HL-60/S4 treated with retinoic acid at 250 ng/mL for 4 days and 3 days (cell line): Measurements from ENCODE around the gene CDK2.
"Not testable (repeated sequence)": the region's sequence is repeated elsewhere in the genome, so short reads cannot be mapped to it uniquely, and the experiment has no call there.

Experiments
- in situ Hi-C: fragments of 300-500 bp; cut with MboI; formaldehyde crosslinking; loops from 2 replicates; pipeline ENCODE4 v1.7.0; 2022; ENCODE audit warnings: low sequenced_read_pairs

Gene CDK2

GRCh38 chr12:55966408-55967281 is at the start of gene CDK2:
TSS of gene CDK2 (plus strand) at chr12:55966830. CDS start at chr12:55967009, 179 bp downstream.
- in situ Hi-C loops = no loop called here

DNA sequence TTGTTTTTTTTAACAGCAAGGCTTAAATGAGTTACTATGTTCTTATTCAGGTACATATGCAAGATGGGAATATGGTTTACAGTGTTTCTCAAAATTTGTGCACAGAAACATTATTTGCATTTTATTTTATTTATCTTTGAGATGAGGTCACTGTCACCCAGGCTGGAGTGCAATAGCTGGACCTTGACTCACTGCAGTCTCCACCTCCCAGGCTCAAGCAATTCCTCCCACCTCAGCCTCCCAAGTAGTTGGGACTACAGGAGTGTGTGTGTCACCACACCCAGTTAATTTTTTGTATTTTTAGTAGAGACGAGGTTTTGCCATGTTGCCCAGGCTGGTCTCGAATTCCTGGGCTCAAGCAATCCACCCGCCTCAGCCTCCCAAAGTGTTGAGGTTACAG is 47.6 kb upstream of the CDK2 start:
- in situ Hi-C loops = not testable (repeated sequence)

DNA sequence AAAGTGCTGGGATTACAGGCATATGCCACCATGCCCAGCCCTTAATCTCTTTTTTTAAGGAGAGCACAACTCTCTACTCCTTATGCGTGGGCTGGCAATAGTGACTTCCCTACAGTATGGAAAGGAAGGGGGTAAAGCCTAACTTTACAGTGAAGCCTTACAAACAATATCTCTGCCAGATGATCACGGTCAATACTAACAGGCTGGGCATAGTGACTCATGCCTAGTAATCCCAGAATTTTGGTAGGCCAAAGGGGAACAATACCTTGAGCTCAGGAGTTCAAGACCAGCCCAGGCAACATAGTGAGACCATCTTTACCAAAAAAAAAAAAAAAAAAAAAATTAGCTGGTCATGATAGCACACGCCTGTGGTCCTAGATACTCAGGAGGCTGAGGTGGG is 44.5 kb upstream of the CDK2 start:
- in situ Hi-C loops = no loop called here

- in situ Hi-C loops = not testable (repeated sequence)
Observed at GRCh38 chr12:55923648-55924047, 43.0 kb upstream of the CDK2 start.

GRCh38 chr12:55925371-55925770 is 41.3 kb upstream of the CDK2 start:
- in situ Hi-C loops = no loop called here

- in situ Hi-C loops = no loop called here
Observed at GRCh38 chr12:55925870-55926737, 40.5 kb upstream of the CDK2 start.

DNA sequence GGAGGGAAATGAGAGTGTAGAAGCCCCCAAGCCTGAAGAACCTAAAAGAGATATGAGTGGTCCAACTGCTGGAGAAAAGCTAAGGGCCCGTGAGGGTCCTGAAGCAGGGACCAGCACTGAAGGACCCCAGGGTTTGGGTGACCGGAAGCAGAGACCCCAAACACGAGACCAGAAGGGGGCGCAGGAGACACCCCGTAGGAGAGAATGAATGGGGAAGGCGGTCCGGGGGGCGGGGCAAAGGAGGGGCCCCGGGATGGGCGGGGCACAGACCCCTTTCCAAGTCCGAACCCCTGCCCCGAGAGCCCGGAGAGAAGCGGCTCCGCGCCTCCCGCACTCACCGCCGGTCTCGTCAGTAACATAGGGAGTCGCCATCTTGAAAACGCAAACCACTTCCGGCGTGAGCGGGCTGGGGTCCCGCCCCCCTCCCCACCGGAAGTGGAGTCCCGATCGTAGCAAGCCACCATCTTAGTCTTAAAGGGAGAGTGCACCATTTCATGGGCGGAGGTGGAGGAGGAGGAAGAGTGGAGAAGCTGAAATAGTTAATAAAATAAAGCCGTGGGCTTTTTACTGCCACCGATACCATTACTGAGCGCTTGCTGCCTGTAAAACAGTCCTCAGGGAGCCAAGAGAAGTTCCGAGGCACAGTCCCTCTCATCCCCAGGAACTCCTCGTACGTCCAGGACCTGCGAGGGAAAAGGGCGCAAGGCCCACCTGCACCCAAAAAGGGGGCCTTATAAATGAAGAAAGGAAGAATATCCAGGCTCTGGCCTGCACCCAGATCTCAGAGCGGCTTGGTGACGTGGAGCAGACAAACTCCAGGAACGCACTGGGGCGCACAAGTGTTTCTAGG is 39.7 kb upstream of the CDK2 start:
- in situ Hi-C loops = no loop called here

- in situ Hi-C loops = no loop called here
Observed at GRCh38 chr12:55927588-55928502, 38.8 kb upstream of the CDK2 start, which contains the start of gene PYM1. TSS of gene PYM1 (minus strand) at chr12:55927894. CDS start at chr12:55927761, 133 bp downstream.

DNA sequence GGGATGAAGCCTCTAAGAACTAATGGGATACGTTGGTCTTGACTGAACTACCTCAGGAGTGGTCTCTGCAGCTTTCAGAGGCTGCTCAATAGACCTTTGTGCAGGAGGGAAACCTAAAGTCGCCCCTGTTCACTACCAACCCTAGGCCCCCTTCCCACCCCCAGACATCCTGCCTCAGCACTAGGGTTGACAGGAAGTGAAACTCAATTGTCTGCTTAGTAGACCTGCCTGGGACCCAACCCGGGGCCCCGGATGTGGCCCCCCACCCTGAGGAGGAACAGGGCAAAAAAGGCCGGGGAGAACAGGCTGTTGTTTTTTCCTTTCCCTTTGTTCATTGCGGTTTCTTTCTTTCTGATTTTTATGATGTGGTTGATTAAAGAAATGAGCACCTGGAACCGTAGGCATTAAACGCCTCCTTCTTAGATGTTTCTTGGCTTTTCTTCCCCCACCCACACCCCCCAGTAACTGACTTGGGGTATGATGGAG is 37.3 kb upstream of the CDK2 start:
- in situ Hi-C loops = no loop called here

DNA sequence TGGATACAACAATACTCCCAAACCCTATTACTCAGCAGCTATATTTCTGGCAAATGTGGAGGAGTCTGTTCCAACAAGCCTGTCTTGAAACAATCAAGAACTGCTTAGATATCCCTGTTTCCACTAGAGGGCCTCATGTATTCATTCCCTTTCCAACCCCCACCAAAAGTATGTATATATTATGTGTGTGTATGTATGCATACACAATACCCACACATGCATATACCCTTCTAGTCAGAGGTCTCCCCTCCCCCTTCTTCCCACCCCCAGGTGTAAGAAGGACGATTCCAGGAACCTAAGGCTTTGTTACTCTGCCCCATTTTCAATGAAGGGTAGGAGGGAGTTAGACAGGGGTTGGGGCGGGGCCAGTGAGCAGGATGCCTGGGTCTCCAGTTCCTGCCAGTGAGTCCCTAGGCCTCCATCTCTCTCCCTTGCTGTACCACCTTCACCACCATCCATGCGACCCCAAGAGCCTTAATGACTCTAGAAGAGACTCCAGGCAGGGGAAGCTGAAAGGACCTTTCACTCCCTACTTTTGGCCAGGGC is 35.8 kb upstream of the CDK2 start, which contains the start of gene DGKA:
Gene DGKA (plus strand): TSS at position 392 of the 546 bp plus-strand sequence. CDS start 5,342 bp downstream, outside the sequence.
- in situ Hi-C loops = no loop called here

DNA sequence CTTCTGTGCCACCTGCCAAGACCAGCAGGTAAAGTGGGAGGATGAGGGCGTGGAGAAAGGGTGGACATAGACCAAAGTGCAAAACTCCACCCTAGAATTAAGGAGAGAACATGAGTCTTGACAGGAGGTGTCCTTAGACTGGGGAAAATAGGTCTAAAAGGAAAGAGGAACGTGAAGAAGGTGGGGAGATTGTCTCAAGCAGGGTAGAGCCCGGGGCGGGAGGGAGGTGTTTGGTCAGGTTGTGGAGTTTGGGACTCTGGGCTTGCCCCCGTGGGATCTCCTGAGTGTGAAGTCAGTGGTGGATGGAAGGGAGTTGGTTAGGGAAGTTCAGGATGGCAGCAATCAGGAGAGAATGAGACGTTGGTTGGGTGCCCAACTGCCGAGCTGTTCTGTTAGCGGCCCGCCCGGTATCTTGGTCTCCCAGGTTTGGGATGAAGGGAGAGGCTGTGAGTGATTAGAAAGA is 35.3 kb upstream of the CDK2 start:
- in situ Hi-C loops = no loop called here

- in situ Hi-C loops = no loop called here
Observed at GRCh38 chr12:55931780-55932550, 34.7 kb upstream of the CDK2 start.

GRCh38 chr12:55932551-55932910 is 34.1 kb upstream of the CDK2 start:
- in situ Hi-C loops = no loop called here

DNA sequence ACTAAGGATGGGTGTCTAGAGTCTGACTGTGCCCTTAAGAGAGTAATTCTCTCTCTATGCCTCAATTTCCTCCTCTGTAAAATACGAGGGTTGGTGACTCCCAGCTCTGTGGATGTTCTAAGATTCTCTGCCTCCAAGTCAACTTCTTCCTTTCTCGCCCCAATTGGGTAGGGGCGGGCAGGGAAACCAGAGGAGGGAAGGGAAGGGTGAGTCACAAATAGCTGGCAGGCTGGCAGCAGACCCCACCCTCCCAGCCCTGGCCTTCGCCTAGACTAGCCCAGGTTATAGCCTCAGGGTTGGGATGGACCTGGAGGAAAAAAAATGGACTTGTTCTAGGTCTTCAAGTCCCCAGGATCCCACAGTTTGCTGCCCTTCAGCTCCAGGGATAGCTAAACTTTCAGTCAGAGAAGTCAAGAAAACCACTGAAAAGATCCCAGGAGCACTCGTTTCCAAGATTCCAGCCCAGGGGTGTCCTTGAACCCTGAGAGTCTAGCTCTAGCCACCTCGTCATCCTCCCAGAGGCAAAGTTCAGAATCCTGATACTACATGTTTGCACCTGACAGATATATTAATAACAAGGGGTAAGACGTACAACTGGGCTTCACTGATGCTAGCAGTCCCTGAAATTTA is 33.3 kb upstream of the CDK2 start:
- in situ Hi-C loops = no loop called here

DNA sequence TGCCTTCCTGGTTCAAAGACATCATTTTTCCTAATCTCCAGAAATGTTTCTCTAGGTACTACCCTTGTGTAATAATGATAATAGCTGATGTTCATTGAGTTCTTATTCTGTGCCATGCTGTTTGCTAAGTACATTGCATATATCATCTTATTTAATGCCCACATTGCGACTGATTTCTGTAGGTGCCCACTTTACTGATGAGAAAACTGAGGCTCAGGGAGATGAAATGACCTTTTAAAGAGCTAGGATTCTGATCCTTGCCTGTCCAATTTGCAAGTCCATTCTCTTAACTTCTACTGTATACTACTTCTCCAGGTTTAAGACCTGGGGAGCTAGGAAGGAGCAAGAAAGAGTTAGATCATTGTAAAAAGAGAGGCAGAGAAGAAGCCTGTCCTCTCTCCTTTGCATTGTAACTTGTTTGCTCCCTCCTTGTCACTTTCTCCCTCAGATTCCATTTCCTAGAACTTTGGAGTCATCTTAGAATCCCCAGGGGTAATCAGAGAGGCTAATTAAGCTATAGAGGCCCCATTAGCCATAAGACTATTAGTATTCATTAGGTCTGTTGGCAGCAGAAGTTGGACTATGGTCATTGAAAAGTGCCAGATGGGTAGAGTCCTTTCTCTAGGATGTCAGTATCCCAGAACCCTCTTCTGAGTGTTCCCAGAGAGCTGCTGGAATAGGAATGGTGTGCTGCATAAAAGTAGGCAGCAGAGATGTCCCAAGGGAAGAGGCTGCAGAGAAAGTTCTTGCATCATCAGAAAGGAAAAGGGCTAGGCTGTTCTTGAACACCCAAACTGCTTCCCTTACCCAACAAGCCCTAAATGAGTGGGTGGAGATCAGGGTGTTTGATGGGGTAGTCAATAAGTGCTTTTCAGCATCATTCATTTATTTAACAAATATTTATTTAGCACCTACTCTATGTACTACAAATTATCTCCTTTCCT is 32.6 kb upstream of the CDK2 start:
- in situ Hi-C loops = no loop called here

DNA sequence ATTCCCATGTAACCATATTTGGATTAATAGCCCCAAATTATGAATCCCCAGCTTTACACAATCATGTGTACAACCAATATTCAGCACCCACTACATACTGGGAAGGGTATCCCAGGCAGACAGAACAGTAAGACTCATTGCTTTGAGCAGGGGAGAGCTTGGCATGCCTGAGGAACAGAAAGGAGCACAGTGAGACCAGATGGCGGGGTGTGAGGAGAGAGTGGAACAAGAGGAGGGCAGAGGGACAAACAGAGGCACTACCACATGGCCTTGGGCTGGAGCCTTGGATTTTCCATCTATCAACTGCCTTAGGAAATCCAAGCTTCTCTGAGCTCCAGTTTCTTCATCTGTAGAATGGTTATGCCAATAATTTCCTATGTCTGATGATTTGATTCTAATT is 31.9 kb upstream of the CDK2 start:
- in situ Hi-C loops = no loop called here

GRCh38 chr12:55935738-55936151 is 30.9 kb upstream of the CDK2 start:
- in situ Hi-C loops = no loop called here
